Choroid plexus epithelial cell (primary cell): ENCODE results near the gene ATRNL1.

Experiments
- DNase-seq: peaks from one replicate; pipeline ENCODE4 v3.0.0-alpha.2; 2010; ENCODE audit warnings: low read depth
- H3K4me3 ChIP-seq: 2 replicates; pipeline ENCODE4 v1.5.1; 2011; ENCODE audit warnings: low read depth, mild to moderate bottlenecking, control low read depth, low read length, moderate library complexity
- CTCF ChIP-seq: conservative IDR thresholded peaks from 2 replicates; pipeline ENCODE4 v1.5.1; 2011; ENCODE audit warnings: low read depth, mild to moderate bottlenecking, control low read depth, inconsistent platforms, low read length, moderate library complexity

The ATRNL1 gene

GRCh38 chr10:115831016-115831415, 737.9 kb downstream of the ATRNL1 start:
- H3K4me3 ChIP-seq = no peak overlapping the region
- no peak for TF ChIP-seq CTCF
- DNase-seq = no peak

GRCh38 chr10:115833119-115833518, 740.0 kb downstream of the ATRNL1 start:
- no peak for DNase-seq
- TF ChIP-seq CTCF = no peak
- H3K4me3 ChIP-seq = no peak overlapping the region

GRCh38 chr10:115844591-115844990, 751.4 kb downstream of the ATRNL1 start:
- peak; percentile 54 for DNase-seq
- TF ChIP-seq CTCF = no peak
- H3K4me3 ChIP-seq = no peak overlapping the region

GRCh38 chr10:115845921-115846320, 752.8 kb downstream of the ATRNL1 start:
- H3K4me3 ChIP-seq = no peak overlapping the region
- TF ChIP-seq CTCF = no peak
- DNase-seq = peak; percentile 37

- DNase-seq = no peak
- no peak overlapping the region for H3K4me3 ChIP-seq
- no peak for TF ChIP-seq CTCF
These were observed 753.4 kb downstream of the ATRNL1 start for GRCh38 chr10:115846528-115846927.

GRCh38 chr10:115849197-115849596, 756.0 kb downstream of the ATRNL1 start:
- DNase-seq = peak; percentile 26
- no peak overlapping the region for H3K4me3 ChIP-seq
- TF ChIP-seq CTCF = no peak

GRCh38 chr10:115850666-115851065, 757.5 kb downstream of the ATRNL1 start:
- TF ChIP-seq CTCF = no peak
- H3K4me3 ChIP-seq = no peak overlapping the region
- no peak for DNase-seq
